Panc1 (cell line): Measurements from ENCODE around the gene SLC6A4. TPM values are rescaled to one million over a fixed set of nuclear protein-coding genes. Genes with fewer than 3 reads are reported as not detected.

Experiments
- ATAC-seq: fragments of 200-7000 bp; cut with Tn5 transposase; 2 replicates; pipeline ENCODE4 v1.9.1; 2020; ENCODE audit warnings: mild to moderate bottlenecking, moderate library complexity
- BruUV-seq: library from RNA; stranded (reverse); fragments of 400-500 nt; replicated peaks from 2 replicates; lab custom pipeline; 2021; lab: Mats Ljungman, UMichigan
- CTCF ChIA-PET: fragments of 300-600 bp; sonication (Branson Sonifier 250); formaldehyde crosslinking; loops from one replicate; lab custom pipeline; 2022; ENCODE audit warnings: antibody characterized with exemption; lab: Charles Lee
- POLR2A ChIA-PET: fragments of 300-600 bp; sonication (Branson Sonifier 250); formaldehyde crosslinking; loops from one replicate; lab custom pipeline; 2022; ENCODE audit warnings: antibody characterized with exemption; lab: Charles Lee
- DNase-seq: peaks from one replicate; pipeline ENCODE4 v3.0.0-alpha.2; 2010; ENCODE audit warnings: low read depth, low spot score
- H3K27ac ChIP-seq: 2 replicates; pipeline ENCODE4 v1.5.1; 2011; ENCODE audit warnings: mild to moderate bottlenecking, low read length, inconsistent platforms
- H3K27me3 ChIP-seq: fragments of 200-500 bp; sonication (Bioruptor generic); 2 replicates; pipeline ENCODE4 v1.6.0; 2014; ENCODE audit warnings: low read length, inconsistent platforms; ENCODE audit not compliant: control insufficient read depth, insufficient read depth
- H3K36me3 ChIP-seq: fragments of 200-500 bp; sonication (Bioruptor generic); 2 replicates; pipeline ENCODE4 v1.5.1; 2014; ENCODE audit warnings: inconsistent platforms, mild to moderate bottlenecking, low read length, moderate library complexity; ENCODE audit not compliant: control insufficient read depth, insufficient read depth
- H3K4me1 ChIP-seq: 2 replicates; pipeline ENCODE4 v1.5.1; 2011; ENCODE audit warnings: inconsistent platforms, mild to moderate bottlenecking, low read length, moderate library complexity; ENCODE audit not compliant: control insufficient read depth, insufficient read depth
- H3K4me3 ChIP-seq, 2 experiments: 2 replicates each; pipeline ENCODE4 v1.5.1; 2011 to 2012; ENCODE audit warnings: low read depth in 2 of 2, low read length in 2 of 2, mild to moderate bottlenecking in 2 of 2, inconsistent platforms in 1 of 2, moderate library complexity in 1 of 2
- H3K9me3 ChIP-seq: fragments of 200-500 bp; sonication (Bioruptor generic); 2 replicates; pipeline ENCODE4 v1.5.1; 2014; ENCODE audit warnings: low read depth, mild to moderate bottlenecking, inconsistent platforms, low read length, moderate library complexity; ENCODE audit not compliant: control insufficient read depth, insufficient read depth
- CTCF ChIP-seq: fragments of 450-650 bp; IDR thresholded peaks from 2 replicates; pipeline ENCODE4 v1.5.1; 2017; ENCODE audit warnings: mild to moderate bottlenecking
- POLR2AphosphoS5 ChIP-seq: IDR thresholded peaks from 2 replicates; pipeline ENCODE4 v1.6.1; 2012; ENCODE audit warnings: mild to moderate bottlenecking, low read depth, low read length, moderate library complexity
- REST ChIP-seq, 2 experiments: IDR thresholded peaks; 2 replicates each; pipeline ENCODE4 v1.6.1; 2011 to 2012; ENCODE audit warnings: low read depth in 2 of 2, control low read depth in 1 of 2, low read length in 1 of 2, mild to moderate bottlenecking in 1 of 2, moderate library complexity in 1 of 2; ENCODE audit not compliant: insufficient read depth in 1 of 2
- SIN3A ChIP-seq: IDR thresholded peaks from 2 replicates; pipeline ENCODE4 v1.6.1; 2012; ENCODE audit warnings: low read depth, mild to moderate bottlenecking, low read length, moderate library complexity, borderline replicate concordance; ENCODE audit not compliant: insufficient read depth
- TCF7L2 ChIP-seq: IDR thresholded peaks from 2 replicates; pipeline ENCODE4 v1.6.1; 2011; ENCODE audit warnings: mild to moderate bottlenecking, low read depth, low read length, inconsistent platforms
- in situ Hi-C: cut with HindIII; loops from 2 replicates; pipeline ENCODE4 v1.10.0; 2016; ENCODE audit warnings: low sequenced_read_pairs, low pct_unique_long_range_greater_than_20kb
- intact Hi-C: fragments of 100-400 bp; cut with micrococcal nuclease; formaldehyde crosslinking; loops from one replicate; pipeline ENCODE4 v1.10.0; 2022; ENCODE audit not compliant: unreplicated experiment
- total RNA-seq: library from RNA; stranded (reverse); gene quantifications from one replicate; pipeline ENCODE4 v1.2.1, GENCODE V29; 2021; ENCODE audit not compliant: unreplicated experiment

SLC6A4 gene
- total RNA-seq, 1 experiment from 2014 or later = not detected

- H3K4me3 ChIP-seq = no peak overlapping the region
- ATAC-seq (no peak), DNase-seq (no peak)
- in situ Hi-C loops = no loop called here
- H3K36me3 ChIP-seq = no peaks in the 10 kb centered on the region
- H3K4me1 ChIP-seq = no peaks in the 10 kb centered on the region
- TF ChIP-seq POLR2AphosphoS5 = no peak
- no peak for TF ChIP-seq REST (IDR thresholded peaks at IDR 0.05; ENCODE audit: insufficient read depth in 1 of 2, low read depth in 2 of 2, low read length in 1 of 2)
- TF ChIP-seq SIN3A = no peak
- TF ChIP-seq CTCF = no peak
- TF ChIP-seq TCF7L2 = no peak
- intact Hi-C loops = no loop called here
- POLR2A ChIA-PET = interaction anchor here (0.6 kb wide), 1 partner anchor 83 kb away, joined by 12 read pairs; no protein-coding TSS in a partner anchor
- H3K9me3 ChIP-seq = no peaks in the 10 kb centered on the region
- CTCF ChIA-PET = no interaction called here
- no peak overlapping the region for H3K27ac ChIP-seq
- peaks cover 2% of the 10 kb centered on the region; the same call in 1 of the 2 replicates for H3K27me3 ChIP-seq
- no TSS peak for BruUV-seq
These were observed 38.1 kb downstream of the SLC6A4 start for GRCh38 chr17:30197416-30197815.

- no peaks in the 10 kb centered on the region for H3K9me3 ChIP-seq
- in situ Hi-C loops (no loop called here), intact Hi-C loops (no loop called here)
- H3K36me3 ChIP-seq = no peaks in the 10 kb centered on the region
- ChIA-PET CTCF (interaction anchor here (0.6 to 2.3 kb wide), 2 partner anchors 40 to 769 kb away, joined by 6 to 11 read pairs; no protein-coding TSS in a partner anchor), POLR2A (no interaction called here)
- DNase-seq (no peak), ATAC-seq (no peak)
- TF ChIP-seq CTCF = no peak
- TF ChIP-seq REST (IDR thresholded peaks at IDR 0.05; ENCODE audit: insufficient read depth in 1 of 2, low read depth in 2 of 2, low read length in 1 of 2) = no peak
- no peak for TF ChIP-seq POLR2AphosphoS5
- no peak for TF ChIP-seq TCF7L2
- no peak for TF ChIP-seq SIN3A
- no peak overlapping the region for H3K4me3 ChIP-seq
- H3K27ac ChIP-seq = no peak overlapping the region
- no TSS peak for BruUV-seq
- H3K4me1 ChIP-seq = no peaks in the 10 kb centered on the region
- peaks cover 2% of the 10 kb centered on the region; the same call in 1 of the 2 replicates for H3K27me3 ChIP-seq
These were observed 39.0 kb downstream of the SLC6A4 start for GRCh38 chr17:30196504-30196903.
